ENCODE data around the gene DNAJC4. TPM values are rescaled to one million over a fixed set of nuclear protein-coding genes. Genes with fewer than 3 reads are reported as not detected.

Gene DNAJC4
- total RNA-seq, 4 donors from 2014 or later = 21.5 to 32.0 (median 26.9) TPM

- TF ChIP-seq CTCF (IDR thresholded peaks at IDR 0.05; ENCODE audit: low read depth) = no peak
Observed at GRCh38 chr11:64231546-64231945, 1.2 kb downstream of the DNAJC4 start.

- TF ChIP-seq CTCF (IDR thresholded peaks at IDR 0.05; ENCODE audit: low read depth) = no peak
Observed at GRCh38 chr11:64232182-64232966, 2.0 kb downstream of the DNAJC4 start.

GRCh38 chr11:64232967-64233315 lies 2.6 kb downstream of the DNAJC4 start:
- TF ChIP-seq CTCF (IDR thresholded peaks at IDR 0.05; ENCODE audit: low read depth) = no peak

- no peak for TF ChIP-seq CTCF (IDR thresholded peaks at IDR 0.05; ENCODE audit: low read depth)
Observed at GRCh38 chr11:64233913-64234586, 3.7 kb downstream of the DNAJC4 start, which contains the start of gene VEGFB. TSS of gene VEGFB (plus strand) at chr11:64234584. CDS start at chr11:64234834, 250 bp downstream.

GRCh38 chr11:64234647-64235379 lies 4.5 kb downstream of the DNAJC4 start:
- no peak for TF ChIP-seq CTCF (IDR thresholded peaks at IDR 0.05; ENCODE audit: low read depth)

GRCh38 chr11:64235437-64236161 lies 5.3 kb downstream of the DNAJC4 start:
- no peak for TF ChIP-seq CTCF (IDR thresholded peaks at IDR 0.05; ENCODE audit: low read depth)
